Ectodermal cell (in vitro differentiated cells): Measurements from ENCODE around the gene SETD3.

Experiments used
- H3K27ac ChIP-seq: 2 replicates; pipeline ENCODE4 v1.7.0; 2013; ENCODE audit warnings: mild to moderate bottlenecking, low read depth, low read length; ENCODE audit not compliant: insufficient read depth, poor library complexity, severe bottlenecking
- H3K27me3 ChIP-seq: 2 replicates; pipeline ENCODE4 v1.7.0; 2013; ENCODE audit warnings: mild to moderate bottlenecking, low read length; ENCODE audit not compliant: insufficient read depth, control insufficient read depth, poor library complexity, severe bottlenecking
- H3K36me3 ChIP-seq: one replicate; pipeline ENCODE4 v1.7.0; 2013; ENCODE audit warnings: low read length; ENCODE audit not compliant: control insufficient read depth, insufficient read depth
- H3K4me1 ChIP-seq: one replicate; pipeline ENCODE4 v1.7.0; 2013; ENCODE audit warnings: low read length; ENCODE audit not compliant: control insufficient read depth, insufficient read depth
- H3K4me3 ChIP-seq: 2 replicates; pipeline ENCODE4 v1.7.0; 2013; ENCODE audit warnings: low read depth, low read length, control low read depth; ENCODE audit not compliant: insufficient read depth
- H3K9me3 ChIP-seq: 2 replicates; pipeline ENCODE4 v1.7.0; 2013; ENCODE audit warnings: mild to moderate bottlenecking, low read length, moderate library complexity; ENCODE audit not compliant: control insufficient read depth
- WGBS, 2 experiments: methylation state at CpG; one replicate each; pipeline ENCODE4 v1.1.7; 2013; ENCODE audit warnings: missing lambda C conversion rate in 2 of 2; 5-methylcytosine and 5-hydroxymethylcytosine counted together

The SETD3 gene

GRCh38 chr14:99412117-99413061 is 68.3 kb downstream of the SETD3 start:
- H3K4me3 ChIP-seq: no peak overlapping the region
- no peaks in the 10 kb centered on the region for H3K27me3 ChIP-seq
- WGBS, 2 experiments: 52% methylated on average over 15 to 17 of the region's 17 CpGs
- no peaks in the 10 kb centered on the region for H3K36me3 ChIP-seq
- peaks cover 25% of the 10 kb centered on the region for H3K4me1 ChIP-seq
- no peaks in the 10 kb centered on the region for H3K9me3 ChIP-seq
- peak overlapping the region; percentile 65 for H3K27ac ChIP-seq

GRCh38 chr14:99410019-99410418 is 70.6 kb downstream of the SETD3 start:
- WGBS, 2 experiments: 73 to 78% methylated on average over 9 to 10 of the region's 10 CpGs
- Histone ChIP-seq H3K27me3 (no peaks in the 10 kb centered on the region), H3K4me3 (no peak overlapping the region), H3K27ac (no peak overlapping the region), H3K4me1 (peaks cover 25% of the 10 kb centered on the region), H3K36me3 (peaks cover 8% of the 10 kb centered on the region), H3K9me3 (no peaks in the 10 kb centered on the region)

GRCh38 chr14:99408971-99409289 is 71.7 kb downstream of the SETD3 start:
- Histone ChIP-seq H3K36me3 (peaks cover 14% of the 10 kb centered on the region), H3K27ac (no peak overlapping the region), H3K27me3 (no peaks in the 10 kb centered on the region), H3K4me3 (no peak overlapping the region), H3K9me3 (no peaks in the 10 kb centered on the region), H3K4me1 (peaks cover 21% of the 10 kb centered on the region)
- WGBS, 2 experiments: 87 to 91% methylated on average over 7 of the region's 7 CpGs

- no peaks in the 10 kb centered on the region for H3K27me3 ChIP-seq
- 90 to 92% methylated on average over 8 of the region's 8 CpGs for WGBS, 2 experiments
- no peak overlapping the region for H3K4me3 ChIP-seq
- H3K27ac ChIP-seq: no peak overlapping the region
- no peaks in the 10 kb centered on the region for H3K9me3 ChIP-seq
- H3K36me3 ChIP-seq: peaks cover 14% of the 10 kb centered on the region
- H3K4me1 ChIP-seq: peaks cover 16% of the 10 kb centered on the region
Measured at GRCh38 chr14:99408286-99408970, 72.2 kb downstream of the SETD3 start.

GRCh38 chr14:99407416-99407815 is 73.2 kb downstream of the SETD3 start:
- Histone ChIP-seq H3K9me3 (no peaks in the 10 kb centered on the region), H3K4me3 (no peak overlapping the region), H3K27ac (no peak overlapping the region), H3K27me3 (no peaks in the 10 kb centered on the region), H3K36me3 (peaks cover 14% of the 10 kb centered on the region), H3K4me1 (peaks cover 5% of the 10 kb centered on the region)
- WGBS, 2 experiments: 90 to 91% methylated on average over 11 of the region's 11 CpGs

- Histone ChIP-seq H3K4me1 (no peaks in the 10 kb centered on the region), H3K27me3 (no peaks in the 10 kb centered on the region), H3K9me3 (no peaks in the 10 kb centered on the region), H3K36me3 (peaks cover 28% of the 10 kb centered on the region), H3K4me3 (no peak overlapping the region), H3K27ac (no peak overlapping the region)
- 94 to 95% methylated on average over 10 of the region's 10 CpGs for WGBS, 2 experiments
Measured at GRCh38 chr14:99402950-99403349, 77.7 kb downstream of the SETD3 start.

GRCh38 chr14:99402285-99402648 is 78.4 kb downstream of the SETD3 start:
- H3K4me1 ChIP-seq: no peaks in the 10 kb centered on the region
- H3K9me3 ChIP-seq: no peaks in the 10 kb centered on the region
- H3K36me3 ChIP-seq: peaks cover 34% of the 10 kb centered on the region
- H3K27me3 ChIP-seq: no peaks in the 10 kb centered on the region
- no peak overlapping the region for H3K27ac ChIP-seq
- no peak overlapping the region for H3K4me3 ChIP-seq
- WGBS, 2 experiments: 93 to 94% methylated on average over 4 of the region's 4 CpGs

GRCh38 chr14:99401621-99402284 is 78.9 kb downstream of the SETD3 start:
- H3K4me1 ChIP-seq: no peaks in the 10 kb centered on the region
- WGBS, 2 experiments: 87 to 88% methylated on average over 5 of the region's 5 CpGs
- H3K4me3 ChIP-seq: no peak overlapping the region
- H3K27ac ChIP-seq: no peak overlapping the region
- no peaks in the 10 kb centered on the region for H3K27me3 ChIP-seq
- H3K9me3 ChIP-seq: no peaks in the 10 kb centered on the region
- H3K36me3 ChIP-seq: peaks cover 36% of the 10 kb centered on the region

- no peaks in the 10 kb centered on the region for H3K4me1 ChIP-seq
- WGBS, 2 experiments: 89 to 92% methylated on average over 2 to 3 of the region's 4 CpGs
- H3K4me3 ChIP-seq: no peak overlapping the region
- no peak overlapping the region for H3K27ac ChIP-seq
- no peaks in the 10 kb centered on the region for H3K27me3 ChIP-seq
- H3K36me3 ChIP-seq: peaks cover 38% of the 10 kb centered on the region
- no peaks in the 10 kb centered on the region for H3K9me3 ChIP-seq
Measured at GRCh38 chr14:99401211-99401610, 79.4 kb downstream of the SETD3 start.

GRCh38 chr14:99397698-99398097 is 83.0 kb downstream of the SETD3 start:
- Histone ChIP-seq H3K36me3 (peaks cover 25% of the 10 kb centered on the region), H3K9me3 (no peaks in the 10 kb centered on the region), H3K4me1 (no peaks in the 10 kb centered on the region), H3K27me3 (no peaks in the 10 kb centered on the region), H3K27ac (no peak overlapping the region), H3K4me3 (no peak overlapping the region)
- 89 to 93% methylated on average over 2 of the region's 2 CpGs for WGBS, 2 experiments
